ENCODE measurements around the gene MYL4.
"Not testable (repeated sequence)": the region's sequence is repeated elsewhere in the genome, so short reads cannot be mapped to it uniquely, and the experiment has no call there.

MYL4 gene

GRCh38 chr17:47208744-47209488 is at the start of gene MYL4:
Gene MYL4 (plus strand): TSS chr17:47209348. CDS start chr17:47209423, 75 bp downstream.
- DNase-seq (ENCODE audit: low spot score) = no peak

DNA sequence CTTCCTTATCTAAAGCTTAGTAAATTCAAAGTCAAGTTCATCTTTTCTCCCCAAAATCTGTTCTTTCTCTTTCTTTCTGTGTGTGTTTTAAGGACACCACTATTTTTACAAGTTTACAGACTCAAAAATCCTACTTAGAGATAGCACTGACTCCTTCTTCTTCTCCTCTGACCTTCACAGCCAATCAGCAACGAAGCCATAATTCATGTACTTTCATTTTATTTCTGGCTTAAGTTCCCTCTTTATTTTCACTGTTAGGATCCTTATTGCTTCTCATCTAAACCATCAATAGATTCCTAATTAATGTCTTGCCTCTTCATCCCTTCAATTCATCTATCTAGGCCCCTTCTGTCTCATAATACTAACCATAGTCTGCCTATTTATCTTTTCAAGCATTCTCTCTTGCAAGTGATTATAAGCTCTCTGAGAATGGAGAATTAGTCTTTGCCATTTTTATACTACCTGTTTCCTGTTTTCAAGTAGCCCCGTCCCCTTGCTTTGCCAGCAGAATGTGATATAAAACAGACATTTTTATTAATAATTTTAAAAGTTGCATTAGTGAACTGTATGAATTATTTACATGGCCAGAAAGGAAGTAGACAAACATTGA is 47.0 kb upstream of the MYL4 start:
- no peak for DNase-seq (ENCODE audit: low spot score)

- no peak for DNase-seq (ENCODE audit: low spot score)
These were observed 44.9 kb upstream of the MYL4 start for GRCh38 chr17:47164263-47164662.

DNA sequence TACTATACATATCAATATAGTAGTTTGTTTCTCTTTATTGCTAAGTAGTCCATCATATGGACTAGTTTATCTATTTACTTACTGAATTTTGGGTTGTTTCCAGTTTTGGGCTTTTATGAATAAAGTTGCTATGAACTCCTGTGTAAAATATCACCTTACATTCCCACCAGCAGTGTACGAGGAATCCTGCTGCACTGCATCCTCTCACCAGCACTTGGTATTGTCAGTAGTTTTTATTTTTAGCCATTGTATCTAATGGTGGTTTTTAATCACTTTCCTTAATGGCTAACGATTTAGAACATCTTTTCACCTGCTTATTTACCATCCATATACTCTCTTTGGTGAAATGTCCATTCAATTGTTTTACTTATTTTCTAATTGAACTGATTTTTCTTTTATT is 44.0 kb upstream of the MYL4 start:
- no peak for DNase-seq (ENCODE audit: low spot score)

- DNase-seq (ENCODE audit: low spot score) = not testable (repeated sequence)
These were observed 42.3 kb upstream of the MYL4 start for GRCh38 chr17:47166854-47167253.

GRCh38 chr17:47168896-47169295 is 40.3 kb upstream of the MYL4 start:
- DNase-seq (ENCODE audit: low spot score) = not testable (repeated sequence)

GRCh38 chr17:47170710-47171109 is 38.4 kb upstream of the MYL4 start:
- no peak for DNase-seq (ENCODE audit: low spot score)

GRCh38 chr17:47172696-47173565 is 36.2 kb upstream of the MYL4 start:
- DNase-seq (ENCODE audit: low spot score) = no peak

- not testable (repeated sequence) for DNase-seq (ENCODE audit: low spot score)
These were observed 34.3 kb upstream of the MYL4 start for GRCh38 chr17:47174823-47175222.

GRCh38 chr17:47176389-47176826 is 32.7 kb upstream of the MYL4 start:
- DNase-seq (ENCODE audit: low spot score) = no peak

- DNase-seq (ENCODE audit: low spot score) = no peak
These were observed 31.9 kb upstream of the MYL4 start for GRCh38 chr17:47177261-47177660.

DNA sequence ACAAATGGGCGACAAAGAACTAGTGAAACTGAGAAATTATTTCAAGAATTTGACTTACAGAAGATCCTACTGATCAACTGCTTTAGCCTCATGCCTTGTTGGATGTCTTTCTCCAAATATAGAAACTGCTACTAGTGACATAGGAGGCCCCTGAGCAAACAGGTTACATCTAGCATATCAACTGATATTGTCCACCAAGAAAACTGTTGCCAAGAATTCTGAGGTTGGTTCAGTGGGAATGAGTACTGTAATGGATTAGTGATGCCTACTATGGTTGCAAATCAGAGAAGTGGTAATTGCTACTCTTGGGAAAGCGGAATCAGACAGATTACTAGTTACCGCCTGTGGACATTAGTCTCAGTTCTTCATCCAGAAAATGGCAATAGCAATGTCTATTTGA is 30.0 kb upstream of the MYL4 start:
- no peak for DNase-seq (ENCODE audit: low spot score)

- no peak for DNase-seq (ENCODE audit: low spot score)
These were observed 28.8 kb upstream of the MYL4 start for GRCh38 chr17:47180337-47180736.

DNA sequence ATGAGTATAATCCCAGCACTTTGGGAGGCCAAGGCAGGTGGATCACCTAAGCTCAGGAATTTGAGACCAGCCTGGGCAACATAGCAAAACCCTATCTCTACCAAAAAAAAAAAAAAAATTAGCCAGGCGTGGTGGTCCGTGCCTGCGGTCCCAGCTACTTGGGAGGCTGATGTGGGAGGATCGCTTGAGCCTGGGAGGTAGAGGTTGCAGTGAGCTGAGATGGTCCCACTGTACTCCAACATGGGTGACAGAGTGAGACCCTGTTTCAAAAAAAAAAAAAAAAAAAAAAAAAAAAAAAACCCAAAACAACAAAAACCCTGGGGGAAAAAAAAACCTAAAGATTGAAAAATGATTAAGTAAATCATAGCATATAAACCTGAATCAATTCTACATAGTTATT is 28.2 kb upstream of the MYL4 start:
- not testable (repeated sequence) for DNase-seq (ENCODE audit: low spot score)

DNA sequence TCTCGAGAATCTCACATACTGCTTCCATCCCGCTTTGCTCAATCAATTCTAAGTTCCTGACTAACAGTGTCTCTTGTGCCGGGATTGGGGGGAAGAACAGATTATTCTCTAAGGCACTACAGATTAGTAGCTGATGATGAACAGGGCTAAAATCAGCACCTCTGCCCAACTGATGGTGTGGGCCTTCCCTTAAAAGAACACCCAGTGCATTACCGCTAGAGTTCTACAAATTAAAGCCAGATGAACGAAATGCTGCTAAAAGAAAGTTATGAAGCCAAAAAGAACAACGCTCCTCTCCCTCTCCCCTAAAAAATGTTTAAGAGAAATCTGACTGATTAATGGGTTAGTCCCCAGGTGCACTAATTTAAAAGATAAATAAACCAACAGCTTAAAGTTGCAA is 24.5 kb upstream of the MYL4 start:
- DNase-seq (ENCODE audit: low spot score) = no peak

GRCh38 chr17:47188271-47188875 is 20.8 kb upstream of the MYL4 start:
- peak; percentile 36 for DNase-seq (ENCODE audit: low spot score)

- peak; percentile 98 for DNase-seq (ENCODE audit: low spot score)
These were observed 20.0 kb upstream of the MYL4 start, which contains the start of gene CDC27 for GRCh38 chr17:47188876-47189731. Gene CDC27 (minus strand): TSS chr17:47189295. CDS start chr17:47189172, 123 bp downstream.

DNA sequence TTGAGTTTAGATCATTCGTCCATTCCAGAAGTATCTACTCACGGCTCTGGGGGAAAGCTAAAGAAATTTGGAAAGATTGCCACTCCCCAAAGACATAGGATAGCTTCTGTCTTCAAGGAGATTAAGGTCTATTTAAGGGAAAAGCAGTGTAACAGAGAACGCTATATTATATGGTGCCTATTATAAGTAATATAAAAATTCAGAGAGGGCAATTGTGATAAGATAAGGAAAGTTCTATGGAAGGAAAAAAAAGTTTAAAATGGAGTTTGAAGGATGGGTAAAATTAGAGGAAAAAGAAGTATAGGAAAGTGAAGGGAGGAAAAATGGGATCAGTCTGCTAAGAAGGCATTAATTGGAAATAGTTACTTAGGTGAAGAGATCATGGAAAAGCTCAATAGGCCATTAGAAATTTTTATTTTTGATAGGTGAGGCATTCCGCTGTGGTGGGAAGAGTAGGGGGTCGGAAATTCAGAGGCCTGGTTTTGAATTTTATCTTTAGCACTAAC is 19.4 kb upstream of the MYL4 start:
- DNase-seq (ENCODE audit: low spot score) = no peak

DNA sequence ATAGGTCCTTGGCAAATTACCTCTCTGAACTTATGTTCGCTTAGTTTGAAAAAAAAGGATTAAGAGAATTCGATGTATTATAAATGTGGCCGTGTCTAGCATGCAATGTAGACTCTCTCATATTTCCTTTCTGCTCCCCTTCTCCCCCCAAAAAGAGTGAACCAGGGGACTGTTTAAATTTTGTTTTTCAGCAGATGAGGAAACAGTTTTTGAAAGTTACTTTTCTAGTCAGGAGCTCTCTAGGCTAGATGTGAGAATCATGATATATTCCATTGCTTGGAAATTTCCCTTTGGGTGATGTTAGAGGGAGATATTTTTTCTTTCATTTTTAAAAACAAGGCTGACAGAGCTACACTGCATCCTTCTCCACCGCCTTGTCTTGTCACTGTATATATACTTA is 18.9 kb upstream of the MYL4 start:
- no peak for DNase-seq (ENCODE audit: low spot score)

DNA sequence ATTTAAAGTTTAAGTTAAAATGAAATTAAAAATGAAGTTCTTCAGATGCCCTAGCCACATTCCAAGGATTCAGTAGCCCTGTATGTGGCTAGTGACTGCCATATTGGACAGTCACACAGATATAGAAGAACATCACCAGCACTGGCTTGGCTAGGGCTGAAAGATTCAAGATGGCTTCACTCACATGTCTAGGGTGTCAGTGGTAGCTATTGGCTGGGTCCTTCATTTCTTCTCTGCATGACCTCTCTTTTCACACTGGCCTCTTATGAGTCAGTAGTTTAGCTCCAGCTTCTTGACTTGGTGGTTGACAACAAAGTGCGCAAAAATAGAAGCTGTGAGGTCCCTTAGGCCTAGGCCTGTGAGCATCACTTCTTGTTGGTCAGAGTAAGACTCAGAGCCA is 18.4 kb upstream of the MYL4 start:
- DNase-seq (ENCODE audit: low spot score) = no peak

DNA sequence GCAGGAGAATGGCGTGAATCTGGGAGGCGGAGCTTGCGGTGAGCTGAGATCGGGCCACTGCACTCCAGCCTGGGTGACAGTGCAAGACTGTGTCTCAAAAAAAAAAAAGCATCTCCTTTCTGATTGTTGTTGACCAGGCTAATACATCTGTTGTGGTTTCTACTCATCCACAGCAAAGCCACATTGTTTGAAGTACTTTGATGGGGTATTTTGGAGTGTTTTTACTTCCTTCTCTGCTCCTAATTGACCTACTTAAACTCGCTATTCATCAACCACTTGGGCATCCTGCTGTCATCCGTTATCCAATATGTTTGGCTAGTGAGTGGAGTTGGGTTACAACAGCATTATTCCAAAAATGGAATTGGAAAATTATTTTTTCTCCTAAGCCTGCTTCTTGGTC is 16.6 kb upstream of the MYL4 start:
- no peak for DNase-seq (ENCODE audit: low spot score)

All from kidney tubule cell (primary cell).